Left hindlimb (tissue), 1 donor: ENCODE data around the gene PPP6R1.
"Not testable (repeated sequence)": the region's sequence is repeated elsewhere in the genome, so short reads cannot be mapped to it uniquely, and the experiment has no call there.

Source experiments
- DNase-seq: peaks from one replicate; pipeline ENCODE4 v3.0.0-alpha.2; 2018

The PPP6R1 gene

GRCh38 chr19:55241935-55242464 lies 16.8 kb downstream of the PPP6R1 start:
- peak; percentile 19 for DNase-seq

GRCh38 chr19:55241143-55241934 lies 17.5 kb downstream of the PPP6R1 start:
- DNase-seq: peak; percentile 29

- peak; percentile 1 for DNase-seq
These were observed 18.1 kb downstream of the PPP6R1 start for GRCh38 chr19:55240713-55241020.

GRCh38 chr19:55239004-55239403 lies 19.8 kb downstream of the PPP6R1 start:
- no peak for DNase-seq

DNA sequence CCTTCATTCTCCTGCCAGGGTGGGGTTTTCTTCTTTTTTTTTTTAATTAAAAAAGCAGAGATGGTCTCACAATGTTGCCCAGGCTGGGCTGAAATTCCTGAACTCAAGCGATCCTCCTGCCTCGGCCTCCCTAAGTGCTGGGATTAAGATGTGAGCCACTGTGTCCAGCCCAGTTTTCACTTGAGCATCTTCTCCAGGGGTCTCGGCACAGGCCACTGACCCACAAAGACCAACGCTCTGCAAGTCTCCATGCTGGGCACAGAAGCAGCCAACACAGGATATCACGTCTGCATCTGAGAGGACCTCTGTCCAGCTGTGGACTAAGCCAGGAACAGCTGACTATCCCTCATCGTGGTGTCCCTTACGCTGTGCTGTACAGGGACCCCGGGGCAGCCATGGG lies 20.8 kb downstream of the PPP6R1 start:
- no peak for DNase-seq

GRCh38 chr19:55232986-55233385 lies 25.8 kb downstream of the PPP6R1 start:
- no peak for DNase-seq

DNA sequence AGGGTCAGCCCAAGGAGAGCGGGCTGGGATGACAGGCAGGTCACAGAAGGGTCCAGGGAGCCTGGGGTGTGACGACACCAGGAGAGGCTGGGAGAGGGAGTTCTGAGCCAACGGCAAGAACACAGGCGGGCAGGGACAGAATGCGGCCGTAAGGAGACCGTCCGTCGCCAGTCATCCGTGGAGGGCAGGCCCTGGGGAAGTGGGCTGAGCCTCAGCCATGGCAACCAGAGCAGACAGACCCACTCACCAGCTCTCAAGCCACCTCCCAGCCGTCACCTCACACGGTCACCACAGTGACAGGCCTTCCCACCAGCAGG lies 26.6 kb downstream of the PPP6R1 start:
- DNase-seq: no peak

- DNase-seq: no peak
These were observed 27.2 kb downstream of the PPP6R1 start for GRCh38 chr19:55231391-55232285.

DNA sequence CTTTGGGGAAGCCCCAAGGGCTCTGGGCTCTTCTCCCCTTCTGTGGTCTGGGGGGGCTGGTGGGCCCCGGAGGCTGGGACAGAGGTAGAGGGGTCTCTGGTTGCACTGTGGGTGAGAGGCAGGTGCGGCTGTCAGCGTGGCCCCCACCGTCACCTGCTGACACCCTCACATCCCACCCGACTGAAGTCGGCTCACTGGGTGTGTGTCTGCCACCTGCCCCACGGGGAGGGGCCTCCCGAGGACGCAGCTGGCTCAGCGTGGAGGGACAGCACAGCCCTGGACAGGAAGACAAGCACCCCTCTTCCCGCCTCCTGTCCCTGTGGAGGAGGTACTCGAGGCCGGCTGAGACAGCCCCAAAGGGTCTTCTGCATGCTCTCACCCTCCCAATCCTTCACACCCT lies 28.0 kb downstream of the PPP6R1 start:
- no peak for DNase-seq

- DNase-seq: no peak
These were observed 28.5 kb downstream of the PPP6R1 start for GRCh38 chr19:55230329-55230728.

GRCh38 chr19:55229789-55230182 lies 29.0 kb downstream of the PPP6R1 start:
- no peak for DNase-seq

- no peak for DNase-seq
These were observed 29.6 kb downstream of the PPP6R1 start for GRCh38 chr19:55229145-55229788.

- no peak for DNase-seq
These were observed 30.3 kb downstream of the PPP6R1 start, which contains the start of gene TMEM86B for GRCh38 chr19:55228403-55229031. Gene TMEM86B, minus strand, starts transcription at chr19:55228763. Its CDS starts 22 bp downstream, at chr19:55228741.

GRCh38 chr19:55228015-55228391 lies 30.8 kb downstream of the PPP6R1 start:
- DNase-seq: no peak

GRCh38 chr19:55227241-55228014 lies 31.4 kb downstream of the PPP6R1 start:
- no peak for DNase-seq

DNA sequence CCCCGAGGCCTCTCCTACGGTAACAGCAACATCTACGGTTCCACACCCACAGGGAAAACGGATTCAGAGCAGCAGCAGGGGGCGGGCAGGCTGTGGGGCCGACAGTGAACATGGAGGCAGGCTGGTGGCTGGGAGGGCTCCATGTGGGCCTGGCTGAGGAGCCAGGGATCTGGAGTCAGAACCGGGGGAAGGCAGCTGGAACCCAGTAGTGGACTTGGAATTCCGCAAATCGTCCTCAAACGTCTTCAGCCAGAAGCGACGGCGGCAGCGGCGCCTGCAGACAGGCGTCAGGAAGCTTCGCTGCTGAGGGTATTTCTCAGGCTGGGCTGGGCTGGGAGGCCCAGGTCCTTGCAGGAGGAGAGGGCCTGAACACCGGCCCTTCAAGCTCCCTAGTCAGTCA lies 32.0 kb downstream of the PPP6R1 start:
- no peak for DNase-seq

DNA sequence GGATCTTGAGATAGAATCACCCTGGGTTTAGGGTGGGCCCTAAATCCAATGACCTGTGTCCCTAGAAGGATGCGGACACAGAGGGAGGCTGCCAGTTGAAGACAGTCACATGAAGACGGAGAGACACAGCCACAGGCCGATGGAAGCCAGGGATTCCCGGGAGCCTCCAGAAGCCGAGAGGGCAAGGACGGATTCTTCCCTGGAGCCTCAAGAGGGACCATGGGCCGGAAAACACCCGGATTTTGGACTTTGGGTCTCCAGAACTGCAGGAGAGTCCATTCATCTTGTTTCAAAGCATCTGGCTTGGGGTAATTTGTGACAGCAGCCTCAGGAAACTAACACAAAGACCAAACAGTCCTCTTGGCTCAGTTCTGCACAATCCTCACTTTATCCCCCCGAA lies 32.5 kb downstream of the PPP6R1 start:
- no peak for DNase-seq

DNA sequence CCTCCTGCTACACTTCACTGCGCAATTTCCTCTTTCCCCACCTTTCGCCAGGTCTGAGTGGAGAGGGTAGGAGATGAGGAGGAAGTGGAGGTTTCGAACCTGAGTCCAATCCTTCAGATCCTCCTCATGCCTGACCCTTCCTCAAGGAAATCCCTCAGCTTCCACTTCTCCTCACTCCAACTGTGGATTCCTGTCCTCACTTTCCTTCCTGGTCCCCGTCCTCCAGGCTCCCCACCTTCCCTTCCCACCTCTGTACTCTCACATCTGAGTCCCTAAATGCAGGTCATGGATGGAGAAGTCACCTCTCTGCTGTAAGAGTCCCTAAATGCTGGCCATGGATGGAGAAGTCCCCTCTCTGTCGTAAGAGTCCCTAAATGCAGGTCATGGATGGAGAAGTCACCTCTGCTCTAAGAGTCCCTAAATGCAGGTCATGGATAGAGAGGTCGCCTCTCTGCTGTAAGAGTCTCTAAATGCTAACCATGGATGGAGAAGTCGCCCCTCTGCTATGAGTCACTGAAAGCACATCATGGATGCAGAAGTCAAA lies 33.3 kb downstream of the PPP6R1 start:
- no peak for DNase-seq

- not testable (repeated sequence) for DNase-seq
These were observed 34.0 kb downstream of the PPP6R1 start for GRCh38 chr19:55224679-55225414.

DNA sequence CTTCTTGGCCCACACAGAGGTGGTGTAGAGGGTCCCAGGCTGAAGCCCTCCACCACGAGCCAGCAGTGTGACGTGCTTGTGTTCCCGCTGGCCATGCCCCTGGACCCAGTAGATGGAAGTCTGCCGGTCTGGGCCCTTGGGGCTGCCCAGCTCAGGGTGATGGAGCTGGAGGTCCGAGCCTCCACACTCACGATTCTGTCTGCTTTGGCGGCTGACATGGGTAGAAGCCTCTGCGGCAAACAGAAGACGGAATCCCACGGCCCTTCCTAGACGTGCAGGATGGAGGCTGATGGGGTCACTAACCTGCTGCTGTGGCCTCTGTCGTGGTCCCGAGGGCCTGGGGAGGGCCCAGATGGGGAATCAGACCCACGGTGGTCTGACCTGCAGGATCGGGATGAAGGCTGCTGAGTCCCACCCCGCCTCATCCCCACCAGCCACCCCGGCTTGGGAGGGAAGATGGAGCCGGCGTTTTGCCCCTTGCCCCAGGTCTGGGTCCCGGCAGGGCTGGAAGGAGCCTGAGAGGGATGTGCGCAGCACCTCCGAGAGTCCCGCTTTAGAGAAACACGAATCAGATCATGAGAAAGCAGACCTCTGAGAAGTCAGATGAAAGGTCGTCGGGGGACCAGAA lies 34.7 kb downstream of the PPP6R1 start:
- no peak for DNase-seq
